Psoas muscle (tissue), 8 donors: ENCODE measurements around the gene PSMD5. TPM values are rescaled to one million over a fixed set of nuclear protein-coding genes. Genes with fewer than 3 reads are reported as not detected.

Experiments used
- ATAC-seq, 4 donors: fragments of 200-7000 bp; cut with Tn5 transposase; one replicate each; pipeline ENCODE4 v1.9.1; 2020; ENCODE audit warnings: moderate library complexity in 3 of 4, mild to moderate bottlenecking in 2 of 4
- DNase-seq, 2 donors: peaks; one replicate each; pipeline ENCODE4 v3.0.0-alpha.2; 2020
- H3K27ac ChIP-seq: fragments of 200-600 bp; one replicate; pipeline ENCODE4 v1.8.0; 2022
- H3K27me3 ChIP-seq, 3 donors: fragments of 200-600 bp in 1 of 3; one replicate each; pipeline versions ENCODE4 v1.6.1 to v1.8.0; 2013 to 2022; ENCODE audit warnings: low read length in 2 of 3, mild to moderate bottlenecking in 2 of 3, moderate library complexity in 1 of 3; ENCODE audit not compliant: insufficient read depth in 3 of 3
- H3K36me3 ChIP-seq, 2 donors: fragments of 200-600 bp in 1 of 2; one replicate each; pipeline versions ENCODE4 v1.6.1 to v1.8.0; 2013 to 2022; ENCODE audit warnings: low read depth in 1 of 2, mild to moderate bottlenecking in 1 of 2, moderate library complexity in 1 of 2; ENCODE audit not compliant: insufficient read depth in 1 of 2
- H3K4me1 ChIP-seq: fragments of 200-600 bp; one replicate; pipeline ENCODE4 v1.8.0; 2022
- H3K4me3 ChIP-seq: fragments of 200-600 bp; one replicate; pipeline ENCODE4 v1.8.0; 2022; ENCODE audit warnings: mild to moderate bottlenecking
- H3K9me3 ChIP-seq: fragments of 200-600 bp; one replicate; pipeline ENCODE4 v1.8.0; 2022
- WGBS, 3 donors: extraction: QIAGEN DNeasy Blood & Tissue Kit; methylation state at CpG; one replicate each; pipeline versions ENCODE4 v1.1.6 to v1.1.7; 2013; 5-methylcytosine and 5-hydroxymethylcytosine counted together
- intact Hi-C, 2 donors: fragments of 100-400 bp; cut with DNase I; formaldehyde crosslinking; loops; one replicate each; pipeline versions ENCODE4 v1.11.0 to v1.14.2; 2022
- polyA plus RNA-seq, 3 donors: library from polyadenylated mRNA; stranded (reverse); fragments of 200-250 nt; gene quantifications; one replicate each; pipeline ENCODE4 v1.2.3, GENCODE V29; 2013
- total RNA-seq, 4 donors: library from RNA; stranded (reverse); fragmentation: NEBNext Ultra II Directional in 2 of 4; extraction: Animal tissue kit (Norgen Biotek cat#: 25700) in 2 of 4; gene quantifications; one replicate each; pipeline versions ENCODE4 v1.2.1 to v1.2.4, GENCODE V29; 2021 to 2023
- TF ChIP-seq, protein P1 (sequence below): fragments of 200-600 bp; IDR thresholded peaks from one replicate; pipeline ENCODE4 v1.8.0; 2022; ENCODE audit warnings: antibody characterized with exemption
- donor health status: healthy with polysubstance abuse.
- donor health status: DM: no; HTN: no; CAD: no; lungs with moderate emphysema.
- donor health status: Bipolar disorder and iron deficiency.
- donor health status: healthy.
- donor health status: DM: yes; HTN: yes; CAD: no.
- donor health status: DM: no; HTN: no; CAD: no.
- donor health status: DM: no; HTN: no; CAD: no.
- donor health status: DM: yes; HTN: yes; CAD: no.

PSMD5 gene
- total and polyA plus RNA-seq, 7 donors: 6.2 to 15.7 (median 8.9) TPM

GRCh38 chr9:120767451-120767850, 75.3 kb downstream of the PSMD5 start:
- TF ChIP-seq, protein P1, sequence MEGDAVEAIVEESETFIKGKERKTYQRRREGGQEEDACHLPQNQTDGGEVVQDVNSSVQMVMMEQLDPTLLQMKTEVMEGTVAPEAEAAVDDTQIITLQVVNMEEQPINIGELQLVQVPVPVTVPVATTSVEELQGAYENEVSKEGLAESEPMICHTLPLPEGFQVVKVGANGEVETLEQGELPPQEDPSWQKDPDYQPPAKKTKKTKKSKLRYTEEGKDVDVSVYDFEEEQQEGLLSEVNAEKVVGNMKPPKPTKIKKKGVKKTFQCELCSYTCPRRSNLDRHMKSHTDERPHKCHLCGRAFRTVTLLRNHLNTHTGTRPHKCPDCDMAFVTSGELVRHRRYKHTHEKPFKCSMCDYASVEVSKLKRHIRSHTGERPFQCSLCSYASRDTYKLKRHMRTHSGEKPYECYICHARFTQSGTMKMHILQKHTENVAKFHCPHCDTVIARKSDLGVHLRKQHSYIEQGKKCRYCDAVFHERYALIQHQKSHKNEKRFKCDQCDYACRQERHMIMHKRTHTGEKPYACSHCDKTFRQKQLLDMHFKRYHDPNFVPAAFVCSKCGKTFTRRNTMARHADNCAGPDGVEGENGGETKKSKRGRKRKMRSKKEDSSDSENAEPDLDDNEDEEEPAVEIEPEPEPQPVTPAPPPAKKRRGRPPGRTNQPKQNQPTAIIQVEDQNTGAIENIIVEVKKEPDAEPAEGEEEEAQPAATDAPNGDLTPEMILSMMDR: no peak
- Histone ChIP-seq H3K4me1 (no peaks in the 10 kb centered on the region), H3K27me3 (no peaks in the 10 kb centered on the region), H3K9me3 (no peaks in the 10 kb centered on the region), H3K36me3 (peaks cover 26 to 99% of the 10 kb centered on the region in 2 donors), H3K4me3 (no peak overlapping the region), H3K27ac (no peak overlapping the region)
- no peak for DNase-seq
- intact Hi-C loops: no loop called here
- WGBS, 3 donors: 90% methylated on average over 3 of the region's 3 CpGs
- ATAC-seq: no peak

Other genes starting within 250 kb of the PSMD5 start
- 10 to 100 TPM in 1 of 4 donors, 1 to 10 TPM in 3; 6.1 to 11.4 (median 8.1) TPM for gene MEGF9, start 128.5 kb downstream of the PSMD5 start, total RNA-seq
- gene MEGF9, start 128.5 kb downstream of the PSMD5 start, polyA plus RNA-seq: 10 to 100 TPM in 1 of 3 donors, 1 to 10 TPM in 2; 2.0 to 12.7 (median 4.5) TPM
- gene FBXW2, start 49.5 kb downstream of the PSMD5 start, total RNA-seq: 10 to 100 TPM; 22.6 to 36.8 (median 26.4) TPM
- 10 to 100 TPM in 2 of 3 donors, 1 to 10 TPM in 1; 8.0 to 26.5 (median 22.1) TPM for gene FBXW2, start 49.5 kb downstream of the PSMD5 start, polyA plus RNA-seq
- gene PHF19, start 34.3 kb upstream of the PSMD5 start, total RNA-seq: 10 to 100 TPM in 2 of 4 donors, 1 to 10 TPM in 2; 6.8 to 14.8 (median 9.8) TPM
- 10 to 100 TPM in 2 of 3 donors, 1 to 10 TPM in 1; 8.2 to 12.3 (median 12.2) TPM for gene PHF19, start 34.3 kb upstream of the PSMD5 start, polyA plus RNA-seq
- gene TRAF1, start 83.9 kb upstream of the PSMD5 start, total RNA-seq: 1 to 10 TPM in 2 of 4 donors, under 1 TPM in 2; 0.73 to 2.0 (median 0.99) TPM
- 1 to 10 TPM in 1 of 3 donors, under 1 TPM in 2; 0.55 to 1.3 (median 0.95) TPM for gene TRAF1, start 83.9 kb upstream of the PSMD5 start, polyA plus RNA-seq
- gene C5, start 207.4 kb upstream of the PSMD5 start, total RNA-seq: 1 to 10 TPM in 1 of 4 donors, under 1 TPM in 3; 0.22 to 1.1 (median 0.49) TPM
- under 1 TPM; 0.13 to 0.52 (median 0.26) TPM for gene C5, start 207.4 kb upstream of the PSMD5 start, polyA plus RNA-seq
- gene CNTRL, start 232.0 kb upstream of the PSMD5 start, total RNA-seq: 1 to 10 TPM; 1.3 to 2.4 (median 1.6) TPM
- 1 to 10 TPM in 2 of 3 donors, under 1 TPM in 1; 1.00 to 1.2 (median 1.2) TPM for gene CNTRL, start 232.0 kb upstream of the PSMD5 start, polyA plus RNA-seq